GM18861 (cell line): ENCODE measurements around the gene IL18BP.
A peak's percentile ranks its signal among the peaks of the same experiment; 100 is the strongest.

Experiments
- ATAC-seq: cut with Tn5 transposase; IDR thresholded peaks from one replicate; pipeline ENCODE4 v1.9.1; 2021; ENCODE audit not compliant: unreplicated experiment

Gene IL18BP

GRCh38 chr11:71998649-71999310 is at the start of gene IL18BP:
Gene IL18BP, plus strand, starts transcription at chr11:71998909. Its CDS starts 1,076 bp downstream, at chr11:71999985.
- peak; percentile 43 for ATAC-seq

- ATAC-seq = no peak
These were observed 49.7 kb upstream of the IL18BP start for GRCh38 chr11:71949034-71949433.

GRCh38 chr11:71951741-71952310 is 46.9 kb upstream of the IL18BP start:
- ATAC-seq = no peak

GRCh38 chr11:71955898-71956456 is 42.7 kb upstream of the IL18BP start:
- ATAC-seq = no peak

- peak; percentile 75 for ATAC-seq
These were observed 36.2 kb upstream of the IL18BP start for GRCh38 chr11:71962428-71963038.

- no peak for ATAC-seq
These were observed 35.2 kb upstream of the IL18BP start for GRCh38 chr11:71963468-71963867.

- ATAC-seq = no peak
These were observed 34.1 kb upstream of the IL18BP start for GRCh38 chr11:71964641-71965040.

- ATAC-seq = no peak
These were observed 27.0 kb upstream of the IL18BP start for GRCh38 chr11:71971680-71972079.

- no peak for ATAC-seq
These were observed 22.2 kb upstream of the IL18BP start for GRCh38 chr11:71976551-71976950.

GRCh38 chr11:71977090-71977489 is 21.6 kb upstream of the IL18BP start:
- no peak for ATAC-seq

- ATAC-seq = no peak
These were observed 20.8 kb upstream of the IL18BP start for GRCh38 chr11:71977743-71978418.

- no peak for ATAC-seq
These were observed 19.6 kb upstream of the IL18BP start for GRCh38 chr11:71979094-71979493.

GRCh38 chr11:71979602-71980001 is 19.1 kb upstream of the IL18BP start:
- no peak for ATAC-seq

- ATAC-seq = no peak
These were observed 12.6 kb upstream of the IL18BP start for GRCh38 chr11:71986131-71986530.

- no peak for ATAC-seq
These were observed 11.2 kb upstream of the IL18BP start for GRCh38 chr11:71987521-71987920.

GRCh38 chr11:71988050-71988449 is 10.7 kb upstream of the IL18BP start:
- ATAC-seq = no peak

GRCh38 chr11:71990701-71991100 is 8.0 kb upstream of the IL18BP start:
- no peak for ATAC-seq

GRCh38 chr11:71991494-71991893 is 7.2 kb upstream of the IL18BP start:
- peak; percentile 60 for ATAC-seq

GRCh38 chr11:71992136-71992730 is 6.5 kb upstream of the IL18BP start:
- no peak for ATAC-seq

- ATAC-seq = no peak
These were observed 3.9 kb upstream of the IL18BP start for GRCh38 chr11:71994786-71995185.

- no peak for ATAC-seq
These were observed 2.9 kb upstream of the IL18BP start for GRCh38 chr11:71995726-71996291.
